Endothelial cell of umbilical vein (primary cell): ENCODE data around the gene CES1. TPM values are rescaled to one million over a fixed set of nuclear protein-coding genes. Genes with fewer than 3 reads are reported as not detected.

Experiments used
- BruUV-seq: library from RNA; stranded (reverse); fragments of 400-500 nt; replicated peaks from 2 replicates; lab custom pipeline; 2021; lab: Mats Ljungman, UMichigan
- CTCF ChIA-PET: fragments of 300-600, 350-600 bp; sonication (Branson Sonifier 250); formaldehyde crosslinking; loops from one replicate; lab custom pipeline; 2021; ENCODE audit warnings: antibody characterized with exemption, inconsistent platforms; lab: Charles Lee
- POLR2A ChIA-PET: fragments of 300-600, 350-600 bp; sonication (Branson Sonifier 250); formaldehyde crosslinking; loops from one replicate; lab custom pipeline; 2021; ENCODE audit warnings: antibody characterized with exemption, inconsistent platforms; lab: Charles Lee
- DNase-seq: peaks from one replicate; pipeline ENCODE4 v3.0.0-alpha.2; 2011; ENCODE audit warnings: low read depth, low spot score
- FAIRE-seq: peaks from 2 replicates; lab custom pipeline; 2011; peaks lifted over from hg19 to GRCh38; lab: Jason Lieb, UNC
- H2AFZ ChIP-seq: 2 replicates; pipeline ENCODE4 v1.6.0; 2012; ENCODE audit warnings: low read depth, low read length, control low read depth, inconsistent platforms
- H3K27ac ChIP-seq: 2 replicates; pipeline ENCODE4 v1.5.1; 2011; ENCODE audit warnings: low read depth, mild to moderate bottlenecking, control low read depth, low read length, moderate library complexity; ENCODE audit not compliant: insufficient read depth
- H3K27me3 ChIP-seq, 2 experiments: 2 replicates each; pipeline versions ENCODE4 v1.6.0 to v1.6.1; 2011; ENCODE audit warnings: low read length in 2 of 2, mixed read lengths in 1 of 2; ENCODE audit not compliant: control insufficient read depth in 2 of 2, insufficient read depth in 2 of 2
- H3K36me3 ChIP-seq, 2 experiments: 2 replicates in 1 of 2; 3 replicates in 1 of 2; pipeline ENCODE4 v1.5.1; 2011; ENCODE audit warnings: low read length in 2 of 2, mild to moderate bottlenecking in 1 of 2, moderate library complexity in 1 of 2; ENCODE audit not compliant: control insufficient read depth in 2 of 2, insufficient read depth in 2 of 2; ENCODE audit errors: extremely low read depth in 1 of 2
- H3K4me1 ChIP-seq: 3 replicates; pipeline ENCODE4 v1.5.1; 2011; ENCODE audit warnings: mild to moderate bottlenecking, low read length; ENCODE audit not compliant: control insufficient read depth, insufficient read depth; ENCODE audit errors: extremely low read depth
- H3K4me2 ChIP-seq: 2 replicates; pipeline ENCODE4 v1.6.1; 2011; ENCODE audit warnings: low read length, control low read depth, mixed read lengths; ENCODE audit not compliant: insufficient read depth
- H3K4me3 ChIP-seq, 3 experiments: fragments of 200-600 bp in 1 of 3; sonication (generic), shearing (Covaris generic) in 1 of 3; replicated peaks in 1 of 3; 2 replicates each; pipeline ENCODE4 v1.5.1; 2011 to 2016; ENCODE audit warnings: control low read depth in 3 of 3, low read length in 3 of 3, mild to moderate bottlenecking in 2 of 3, inconsistent platforms in 1 of 3, low read depth in 1 of 3, moderate library complexity in 1 of 3; ENCODE audit not compliant: insufficient read depth in 1 of 3
- H3K79me2 ChIP-seq: 2 replicates; pipeline ENCODE4 v1.6.0; 2012; ENCODE audit warnings: low read length, inconsistent platforms; ENCODE audit not compliant: control insufficient read depth, insufficient read depth
- H3K9ac ChIP-seq: replicated peaks from 2 replicates; pipeline ENCODE3; 2011; ENCODE audit warnings: low read length, control low read depth; ENCODE audit not compliant: insufficient read depth; ENCODE audit errors: extremely low read depth
- H3K9me1 ChIP-seq: replicated peaks from 3 replicates; pipeline ENCODE4 v1.6.0; 2011; ENCODE audit warnings: mild to moderate bottlenecking, low read length; ENCODE audit not compliant: control insufficient read depth, insufficient read depth; ENCODE audit errors: extremely low read depth
- H3K9me3 ChIP-seq: replicated peaks from 2 replicates; pipeline ENCODE4 v1.5.1; 2012; ENCODE audit warnings: low read length, inconsistent platforms; ENCODE audit not compliant: control insufficient read depth, insufficient read depth
- H4K20me1 ChIP-seq: replicated peaks from 2 replicates; pipeline ENCODE3; 2011; ENCODE audit warnings: mild to moderate bottlenecking, low read length; ENCODE audit not compliant: control insufficient read depth, insufficient read depth; ENCODE audit errors: extremely low read depth
- EZH2 ChIP-seq: IDR thresholded peaks from 2 replicates; pipeline ENCODE4 v1.6.1; 2012; ENCODE audit warnings: borderline replicate concordance, low read depth, mild to moderate bottlenecking, moderate library complexity, low read length, inconsistent platforms; ENCODE audit not compliant: severe bottlenecking
- FOS ChIP-seq: IDR thresholded peaks from 2 replicates; pipeline ENCODE4 v1.6.1; 2011; ENCODE audit warnings: mild to moderate bottlenecking, low read length, moderate library complexity, borderline replicate concordance; ENCODE audit not compliant: insufficient read depth
- GATA2 ChIP-seq: IDR thresholded peaks from 2 replicates; pipeline ENCODE4 v1.7.0; 2011; ENCODE audit warnings: low read depth, mild to moderate bottlenecking, moderate library complexity, mixed read lengths, low read length; ENCODE audit not compliant: insufficient read length, insufficient read depth
- JUN ChIP-seq: IDR thresholded peaks from 2 replicates; pipeline ENCODE4 v1.6.1; 2011; ENCODE audit warnings: borderline replicate concordance, low read depth; ENCODE audit not compliant: insufficient read length, insufficient read depth
- MYC ChIP-seq: IDR thresholded peaks from one replicate; pipeline ENCODE4 v1.6.1; 2011; ENCODE audit warnings: mild to moderate bottlenecking, low read depth, low read length
- POLR2A ChIP-seq: IDR thresholded peaks from 2 replicates; pipeline ENCODE4 v1.6.1; 2012; ENCODE audit warnings: low read depth, mild to moderate bottlenecking, control low read depth, low read length
- POLR2AphosphoS5 ChIP-seq: IDR thresholded peaks from 2 replicates; pipeline ENCODE4 v1.6.1; 2012; ENCODE audit warnings: low read depth, mild to moderate bottlenecking, control low read depth, low read length, moderate library complexity; ENCODE audit not compliant: insufficient read depth
- dilution Hi-C: fragments of 300-500 bp; cut with MboI; formaldehyde crosslinking; loops from one replicate; pipeline ENCODE4 v1.15.0; 2019; ENCODE audit warnings: low sequenced_read_pairs; ENCODE audit not compliant: extremely low pct_ligation_motif_present
- intact Hi-C: fragments of 100-400 bp; cut with micrococcal nuclease; formaldehyde crosslinking; loops from one replicate; pipeline ENCODE4 v1.10.0; 2022
- polyA plus RNA-seq, 4 experiments: library from polyadenylated mRNA; depleted of rRNA in 3 of 4; stranded (reverse) in 3 of 4; unstranded in 1 of 4; fragments of >200 nt; gene quantifications; 2 replicates each; pipeline versions ENCODE4 v1.2.1 to v1.2.3, GENCODE V29; 2011 to 2012; ENCODE audit warnings: missing spikeins in 1 of 4
- total RNA-seq: library from RNA; stranded (reverse); gene quantifications from 2 replicates; pipeline ENCODE4 v1.2.3, GENCODE V29; 2021
- TF ChIP-seq, protein P1 (sequence below): IDR thresholded peaks from 2 replicates; pipeline ENCODE4 v1.6.1; 2011; ENCODE audit not compliant: insufficient read depth, insufficient read length
- TF ChIP-seq, protein P2 (sequence below), 2 donors: IDR thresholded peaks; 1 replicate in 1 of 2; 2 replicates in 1 of 2; pipeline ENCODE4 v1.5.1; 2011; ENCODE audit warnings: low read length in 2 of 2, mild to moderate bottlenecking in 2 of 2, moderate library complexity in 2 of 2, control low read depth in 1 of 2, inconsistent platforms in 1 of 2, low read depth in 1 of 2; ENCODE audit not compliant: insufficient read depth in 1 of 2; ENCODE audit errors: extremely low read depth in 1 of 2

The CES1 gene
- total and polyA plus RNA-seq, 2 donors (not counting 3 experiments of a cell fraction or from before 2014, with no cell fraction given), result not detected

DNA sequence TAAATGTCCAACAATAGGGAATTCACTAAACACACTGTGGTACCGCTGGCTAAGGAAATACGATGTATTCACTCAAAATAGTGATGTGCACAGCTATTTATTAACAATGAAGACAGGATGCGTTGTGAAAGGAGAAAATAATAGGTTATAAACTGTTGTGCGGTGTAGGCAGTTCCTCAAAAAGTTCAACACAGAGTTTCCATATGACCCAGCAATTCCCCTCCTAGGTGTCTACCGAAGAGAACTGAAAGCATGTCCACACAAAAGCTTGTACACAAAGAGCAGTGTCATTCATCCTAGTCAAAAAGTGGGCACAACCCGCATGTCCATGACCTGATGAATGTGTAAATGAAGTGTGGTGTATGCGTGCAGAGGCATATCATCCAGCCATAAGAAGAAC is 1.2 kb upstream of the CES1 start:
- Histone ChIP-seq H3K4me1 (no peaks in the 10 kb centered on the region), H3K9me3 (no peaks in the 10 kb centered on the region), H4K20me1 (no peaks in the 10 kb centered on the region), H3K79me2 (no peaks in the 10 kb centered on the region), H3K27me3 (no peaks in the 10 kb centered on the region), H3K36me3 (no peaks in the 10 kb centered on the region), H3K27ac (no peak overlapping the region), H2AFZ (no peak overlapping the region), H3K4me2 (no peak overlapping the region), H3K9me1 (no peaks in the 10 kb centered on the region), H3K4me3 (no peak overlapping the region), H3K9ac (no peak overlapping the region)
- no peak for FAIRE-seq
- DNase-seq, result no peak
- TF ChIP-seq MYC (no peak), GATA2 (no peak), JUN (no peak), POLR2A (no peak), FOS (no peak), POLR2AphosphoS5 (no peak), EZH2 (no peak)
- TF ChIP-seq, protein P1, sequence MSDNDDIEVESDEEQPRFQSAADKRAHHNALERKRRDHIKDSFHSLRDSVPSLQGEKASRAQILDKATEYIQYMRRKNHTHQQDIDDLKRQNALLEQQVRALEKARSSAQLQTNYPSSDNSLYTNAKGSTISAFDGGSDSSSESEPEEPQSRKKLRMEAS, result no peak
- TF ChIP-seq, protein P2, sequence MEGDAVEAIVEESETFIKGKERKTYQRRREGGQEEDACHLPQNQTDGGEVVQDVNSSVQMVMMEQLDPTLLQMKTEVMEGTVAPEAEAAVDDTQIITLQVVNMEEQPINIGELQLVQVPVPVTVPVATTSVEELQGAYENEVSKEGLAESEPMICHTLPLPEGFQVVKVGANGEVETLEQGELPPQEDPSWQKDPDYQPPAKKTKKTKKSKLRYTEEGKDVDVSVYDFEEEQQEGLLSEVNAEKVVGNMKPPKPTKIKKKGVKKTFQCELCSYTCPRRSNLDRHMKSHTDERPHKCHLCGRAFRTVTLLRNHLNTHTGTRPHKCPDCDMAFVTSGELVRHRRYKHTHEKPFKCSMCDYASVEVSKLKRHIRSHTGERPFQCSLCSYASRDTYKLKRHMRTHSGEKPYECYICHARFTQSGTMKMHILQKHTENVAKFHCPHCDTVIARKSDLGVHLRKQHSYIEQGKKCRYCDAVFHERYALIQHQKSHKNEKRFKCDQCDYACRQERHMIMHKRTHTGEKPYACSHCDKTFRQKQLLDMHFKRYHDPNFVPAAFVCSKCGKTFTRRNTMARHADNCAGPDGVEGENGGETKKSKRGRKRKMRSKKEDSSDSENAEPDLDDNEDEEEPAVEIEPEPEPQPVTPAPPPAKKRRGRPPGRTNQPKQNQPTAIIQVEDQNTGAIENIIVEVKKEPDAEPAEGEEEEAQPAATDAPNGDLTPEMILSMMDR (IDR thresholded peaks at IDR 0.05; ENCODE audit: extremely low read depth in 1 of 2, insufficient read depth in 1 of 2, low read depth in 1 of 2, low read length in 2 of 2), result no peak
- intact Hi-C loops (no loop called here), dilution Hi-C loops (loop anchor here (25.0 kb wide), 1 partner anchor 97 kb away; no protein-coding TSS in a partner anchor)
- ChIA-PET POLR2A (no interaction called here), CTCF (interaction anchor here (1.4 to 1.6 kb wide), 2 partner anchors 8 to 10 kb away, joined by 3 read pairs; no protein-coding TSS in a partner anchor)
- no TSS peak for BruUV-seq
